PC-3 (cell line): ENCODE results near the gene CASP8.

Source experiments
- EZH2phosphoT487 ChIP-seq: fragments of 300-600 bp; sonication (generic); IDR thresholded peaks from 2 replicates; pipeline ENCODE4 v1.6.1; 2018; ENCODE audit warnings: mild to moderate bottlenecking, antibody characterized with exemption, low read length, borderline replicate concordance
- TF ChIP-seq, protein P1 (sequence below): fragments of 300-600 bp; sonication (generic); conservative IDR thresholded peaks from 2 replicates; pipeline ENCODE4 v1.5.1; 2017; ENCODE audit warnings: antibody characterized with exemption, low read depth, mild to moderate bottlenecking, low read length

DNA sequence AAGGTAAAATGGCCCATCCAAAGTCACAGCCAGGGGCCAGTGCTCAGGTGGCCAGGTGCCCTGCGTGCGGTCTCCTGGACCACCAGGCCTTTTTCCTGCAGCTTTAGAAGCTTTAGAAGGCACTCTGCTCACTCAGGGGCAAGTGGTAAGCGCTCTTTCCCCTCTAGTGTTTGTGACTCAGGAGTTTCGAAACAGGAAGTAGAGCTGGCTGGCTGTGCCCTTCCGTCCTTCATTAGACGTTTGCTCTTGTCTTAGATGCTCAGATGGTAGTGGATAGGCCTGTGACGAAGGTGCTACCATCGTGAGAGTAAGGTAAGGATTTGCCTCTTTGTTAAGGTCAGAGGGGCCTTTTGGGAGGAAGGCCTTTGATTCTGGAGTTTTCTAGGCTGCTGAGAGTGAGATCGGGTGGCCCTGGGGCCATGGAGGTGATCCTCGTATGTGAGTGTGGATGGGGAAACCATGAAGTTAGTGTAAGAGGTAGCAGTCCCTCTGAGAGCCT, at the start of gene CASP8:
- TF ChIP-seq, protein P1, sequence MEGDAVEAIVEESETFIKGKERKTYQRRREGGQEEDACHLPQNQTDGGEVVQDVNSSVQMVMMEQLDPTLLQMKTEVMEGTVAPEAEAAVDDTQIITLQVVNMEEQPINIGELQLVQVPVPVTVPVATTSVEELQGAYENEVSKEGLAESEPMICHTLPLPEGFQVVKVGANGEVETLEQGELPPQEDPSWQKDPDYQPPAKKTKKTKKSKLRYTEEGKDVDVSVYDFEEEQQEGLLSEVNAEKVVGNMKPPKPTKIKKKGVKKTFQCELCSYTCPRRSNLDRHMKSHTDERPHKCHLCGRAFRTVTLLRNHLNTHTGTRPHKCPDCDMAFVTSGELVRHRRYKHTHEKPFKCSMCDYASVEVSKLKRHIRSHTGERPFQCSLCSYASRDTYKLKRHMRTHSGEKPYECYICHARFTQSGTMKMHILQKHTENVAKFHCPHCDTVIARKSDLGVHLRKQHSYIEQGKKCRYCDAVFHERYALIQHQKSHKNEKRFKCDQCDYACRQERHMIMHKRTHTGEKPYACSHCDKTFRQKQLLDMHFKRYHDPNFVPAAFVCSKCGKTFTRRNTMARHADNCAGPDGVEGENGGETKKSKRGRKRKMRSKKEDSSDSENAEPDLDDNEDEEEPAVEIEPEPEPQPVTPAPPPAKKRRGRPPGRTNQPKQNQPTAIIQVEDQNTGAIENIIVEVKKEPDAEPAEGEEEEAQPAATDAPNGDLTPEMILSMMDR: no peak
- no peak for TF ChIP-seq EZH2phosphoT487
